NCI-H2029 treated with DMSO at 0.1 percent for 48 hours (cell line): Measurements from ENCODE around the gene URGCP.

ENCODE experiments used
- DNase-seq: peaks from one replicate; lab custom pipeline; 2025; lab: John Stamatoyannopoulos, UW

Gene URGCP, protein sequence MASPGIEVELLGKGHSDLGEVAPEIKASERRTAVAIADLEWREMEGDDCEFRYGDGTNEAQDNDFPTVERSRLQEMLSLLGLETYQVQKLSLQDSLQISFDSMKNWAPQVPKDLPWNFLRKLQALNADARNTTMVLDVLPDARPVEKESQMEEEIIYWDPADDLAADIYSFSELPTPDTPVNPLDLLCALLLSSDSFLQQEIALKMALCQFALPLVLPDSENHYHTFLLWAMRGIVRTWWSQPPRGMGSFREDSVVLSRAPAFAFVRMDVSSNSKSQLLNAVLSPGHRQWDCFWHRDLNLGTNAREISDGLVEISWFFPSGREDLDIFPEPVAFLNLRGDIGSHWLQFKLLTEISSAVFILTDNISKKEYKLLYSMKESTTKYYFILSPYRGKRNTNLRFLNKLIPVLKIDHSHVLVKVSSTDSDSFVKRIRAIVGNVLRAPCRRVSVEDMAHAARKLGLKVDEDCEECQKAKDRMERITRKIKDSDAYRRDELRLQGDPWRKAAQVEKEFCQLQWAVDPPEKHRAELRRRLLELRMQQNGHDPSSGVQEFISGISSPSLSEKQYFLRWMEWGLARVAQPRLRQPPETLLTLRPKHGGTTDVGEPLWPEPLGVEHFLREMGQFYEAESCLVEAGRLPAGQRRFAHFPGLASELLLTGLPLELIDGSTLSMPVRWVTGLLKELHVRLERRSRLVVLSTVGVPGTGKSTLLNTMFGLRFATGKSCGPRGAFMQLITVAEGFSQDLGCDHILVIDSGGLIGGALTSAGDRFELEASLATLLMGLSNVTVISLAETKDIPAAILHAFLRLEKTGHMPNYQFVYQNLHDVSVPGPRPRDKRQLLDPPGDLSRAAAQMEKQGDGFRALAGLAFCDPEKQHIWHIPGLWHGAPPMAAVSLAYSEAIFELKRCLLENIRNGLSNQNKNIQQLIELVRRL

GRCh38 chr7:43906331-43907010 is at the start of gene URGCP:
Gene URGCP, minus strand, starts transcription at chr7:43906596. Its CDS starts 21 bp downstream, at chr7:43906575.
- DNase-seq = no peak

DNA sequence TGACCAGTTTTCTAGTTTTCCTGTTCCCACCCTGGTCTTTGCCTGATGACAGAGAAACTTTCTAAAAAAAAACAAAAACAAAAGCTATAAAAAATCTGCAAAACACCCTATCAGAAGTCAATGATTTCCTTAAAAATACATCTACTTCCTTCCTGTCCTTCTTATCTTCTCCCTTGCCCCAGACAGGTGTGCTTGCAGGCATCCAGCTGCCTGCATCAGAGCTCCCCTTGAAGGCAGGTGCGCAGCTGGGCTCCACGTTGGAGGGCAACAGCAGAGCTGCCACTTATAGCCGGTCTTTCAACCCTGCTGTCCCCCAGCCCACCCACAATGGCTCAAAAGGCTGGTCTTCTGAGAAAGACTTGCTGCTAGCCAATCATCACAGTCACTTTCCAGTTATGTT is 49.6 kb upstream of the URGCP start:
- no peak for DNase-seq

DNA sequence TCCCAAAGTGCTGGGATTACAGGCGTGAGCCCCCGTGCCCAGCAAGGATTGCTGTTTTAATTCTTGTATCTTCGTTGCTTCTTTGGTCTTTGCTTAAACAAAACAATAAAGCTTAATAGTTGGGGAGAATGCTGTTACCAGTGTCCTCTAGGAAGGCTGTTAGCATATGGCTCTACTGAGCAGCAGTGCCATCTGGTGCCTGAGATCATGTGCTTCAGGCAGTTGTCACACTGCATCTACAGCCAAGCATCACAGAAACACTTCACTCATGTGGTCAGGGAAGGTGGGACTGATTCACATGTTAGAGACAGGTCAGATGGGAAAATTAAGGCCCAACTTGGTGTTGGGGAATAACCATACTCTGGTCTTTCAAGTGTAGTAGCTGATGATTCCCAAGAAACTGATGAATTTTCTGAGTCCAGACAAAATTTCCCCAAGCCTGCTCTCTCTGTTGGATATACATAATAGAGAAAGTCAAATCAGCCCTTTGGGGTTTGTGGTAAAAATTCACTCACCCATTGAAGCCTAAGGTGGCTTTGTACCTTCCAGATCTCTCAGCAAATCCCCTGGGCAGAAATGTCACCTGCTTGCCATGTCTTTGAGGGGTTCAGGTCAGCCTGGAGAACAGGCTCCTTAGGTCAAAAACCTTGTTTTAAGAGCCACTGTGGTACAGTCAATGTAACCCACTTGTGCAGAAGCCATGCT is 48.3 kb upstream of the URGCP start:
- DNase-seq = no peak

GRCh38 chr7:43953071-43953470 is 46.7 kb upstream of the URGCP start:
- no peak for DNase-seq

DNA sequence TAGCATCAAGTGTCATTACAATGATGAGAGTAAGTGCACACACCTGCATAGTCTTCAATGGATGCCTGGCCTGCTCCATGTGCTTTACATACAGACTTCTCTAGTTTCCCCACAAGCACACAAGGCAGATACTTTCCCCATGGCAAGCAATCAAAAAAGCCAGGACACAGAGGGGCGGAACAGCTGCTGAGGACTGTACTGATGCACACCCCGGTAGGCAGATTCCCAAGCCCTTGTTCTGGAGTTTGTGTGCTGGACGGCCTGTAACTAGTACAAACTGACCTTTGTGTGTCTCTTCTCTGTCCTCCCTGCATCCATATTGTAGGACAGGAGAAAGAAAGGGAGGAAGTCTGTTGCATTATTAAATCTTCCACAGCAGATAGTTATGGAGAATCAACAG is 45.6 kb upstream of the URGCP start:
- no peak for DNase-seq

- DNase-seq = no peak
Measured at GRCh38 chr7:43944286-43944685, 37.9 kb upstream of the URGCP start.

- no peak for DNase-seq
Measured at GRCh38 chr7:43943417-43944187, 37.2 kb upstream of the URGCP start.

DNA sequence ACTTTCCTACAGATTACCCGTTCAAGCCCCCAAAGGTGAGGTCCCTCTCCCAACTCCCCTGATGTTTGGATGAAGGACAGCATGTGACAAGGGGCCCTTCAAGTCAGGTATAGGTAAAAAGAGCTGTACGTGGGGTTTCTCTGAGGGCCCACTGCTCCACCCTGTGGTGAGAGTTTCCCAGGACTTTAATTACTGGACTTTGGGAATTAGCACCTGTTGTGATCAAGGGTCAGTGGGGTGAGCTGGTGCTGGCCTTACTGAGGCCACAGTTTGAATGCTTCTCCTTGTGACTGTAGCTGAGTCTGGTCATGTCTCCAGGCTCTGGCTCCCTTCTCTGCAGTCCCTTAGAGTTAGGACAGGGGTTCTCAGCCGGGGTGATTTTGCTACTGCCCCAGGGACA is 36.6 kb upstream of the URGCP start:
- no peak for DNase-seq

- no peak for DNase-seq
Measured at GRCh38 chr7:43942250-43942649, 35.9 kb upstream of the URGCP start.

GRCh38 chr7:43938892-43939482 is 32.6 kb upstream of the URGCP start:
- no peak for DNase-seq

GRCh38 chr7:43937444-43937843 is 31.0 kb upstream of the URGCP start:
- DNase-seq = no peak

DNA sequence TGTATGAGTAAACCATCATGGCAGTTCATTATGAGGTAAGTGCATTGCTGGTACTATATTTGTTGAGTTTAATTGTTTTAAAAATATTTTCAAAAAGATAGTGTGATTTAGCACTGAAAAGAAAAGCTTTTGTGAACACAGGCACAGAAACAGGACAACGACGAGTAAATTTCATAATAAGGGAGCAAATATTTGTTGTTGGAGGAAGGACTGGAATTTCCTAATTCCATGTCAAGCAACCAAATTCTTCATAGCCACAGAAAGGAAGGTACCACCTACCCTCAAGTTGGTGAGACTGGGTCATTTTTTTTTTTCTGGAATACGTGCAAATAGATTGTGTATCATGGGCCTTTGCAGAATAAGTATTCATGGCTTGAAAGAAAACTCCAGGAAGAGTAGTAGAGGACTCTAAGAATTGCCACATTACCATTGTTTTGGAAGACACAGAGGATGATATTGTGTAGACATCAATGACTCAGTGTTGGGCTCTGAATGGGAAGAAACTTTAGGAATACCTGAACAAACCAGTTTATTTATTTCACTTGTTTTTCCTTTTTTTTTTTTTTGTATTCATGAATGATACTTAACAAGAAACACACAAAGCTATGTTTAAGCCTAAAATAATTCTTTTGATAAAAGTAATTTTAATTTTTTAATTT is 27.6 kb upstream of the URGCP start:
- DNase-seq = no peak

- DNase-seq = no peak
Measured at GRCh38 chr7:43931346-43931745, 24.9 kb upstream of the URGCP start.

GRCh38 chr7:43929529-43930457 is 23.4 kb upstream of the URGCP start:
- DNase-seq = no peak

- no peak for DNase-seq
Measured at GRCh38 chr7:43927810-43928209, 21.4 kb upstream of the URGCP start.

GRCh38 chr7:43926798-43927123 is 20.4 kb upstream of the URGCP start:
- no peak for DNase-seq

DNA sequence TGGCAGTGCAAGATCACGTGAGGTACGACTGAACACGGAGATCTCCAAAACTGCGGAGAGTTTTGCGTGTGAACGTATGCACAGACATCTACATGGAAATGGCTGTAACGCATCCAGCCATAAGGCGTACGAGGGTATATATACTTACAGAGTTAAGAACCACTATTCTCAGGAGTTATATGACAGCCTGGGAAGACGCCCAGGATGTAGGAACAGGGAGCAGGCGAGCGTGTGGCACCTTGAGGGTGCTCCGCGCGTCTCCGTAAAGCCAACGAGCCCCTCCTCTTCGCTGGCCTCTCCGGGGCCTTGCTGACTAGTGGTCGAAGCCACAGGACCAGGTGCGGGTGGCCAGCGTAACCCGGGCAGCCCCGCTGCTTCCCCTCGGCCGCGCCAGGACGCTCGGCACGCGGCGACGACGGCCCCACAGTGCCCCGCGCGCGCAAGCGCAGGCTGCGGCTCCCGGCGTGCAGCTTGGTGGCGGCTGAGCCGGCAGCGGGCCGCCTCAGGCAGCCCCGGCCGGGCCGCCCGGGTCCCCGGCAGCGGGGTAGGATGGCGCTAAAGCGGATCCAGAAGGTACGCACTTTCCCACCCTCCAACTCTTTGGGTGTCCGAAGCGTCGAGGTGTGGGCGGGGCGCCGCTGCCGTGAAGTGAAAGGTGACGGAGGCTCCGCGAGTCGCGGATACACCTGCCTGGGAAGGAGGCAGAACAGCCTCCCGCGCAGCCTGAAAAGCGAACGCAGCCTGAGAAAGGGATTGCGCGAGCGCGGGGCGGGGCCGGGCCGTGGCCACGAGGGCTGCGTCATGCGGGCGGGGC is 19.8 kb upstream of the URGCP start, which contains the start of gene UBE2D4:
TSS of gene UBE2D4 (plus strand) at position 453 of the 814 bp plus-strand sequence. CDS start at position 550, 97 bp downstream.
- peak; percentile 55 for DNase-seq

DNA sequence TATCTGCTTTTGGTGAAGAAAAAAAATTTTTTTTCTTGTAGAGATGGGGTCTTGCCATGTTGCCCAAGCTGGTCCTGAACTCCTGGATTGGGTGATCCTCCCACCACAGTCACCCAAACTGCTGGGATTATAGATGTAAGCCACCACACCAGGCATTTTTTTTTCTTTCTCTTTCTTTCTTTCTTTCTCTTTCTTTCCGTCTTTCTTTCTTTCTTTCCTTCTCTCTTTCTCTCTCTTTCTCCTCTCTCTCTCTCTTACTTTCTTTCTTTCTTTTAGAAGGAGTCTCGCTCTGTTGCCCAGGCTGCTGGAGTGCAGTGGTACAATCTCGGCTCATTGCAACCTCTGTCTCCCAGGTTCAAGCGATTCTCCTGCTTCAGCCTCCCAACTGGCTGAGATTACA is 16.3 kb upstream of the URGCP start:
- no peak for DNase-seq
